BE2C (cell line): ENCODE results near the gene HMGN1.

ENCODE experiments used
- DNase-seq: peaks from one replicate; pipeline ENCODE4 v3.0.0-alpha.2; 2020
- H3K27me3 ChIP-seq: fragments of 250-450 bp; sonication (Bioruptor Pico); 2 replicates; pipeline ENCODE4 v1.5.1; 2020; ENCODE audit warnings: mild to moderate bottlenecking
- H3K36me3 ChIP-seq: fragments of 250-450 bp; sonication (Bioruptor Pico); 2 replicates; pipeline ENCODE4 v1.5.1; 2020; ENCODE audit warnings: mild to moderate bottlenecking
- H3K4me1 ChIP-seq: fragments of 250-450 bp; sonication (Bioruptor Pico); 2 replicates; pipeline ENCODE4 v1.5.1; 2020
- H3K4me3 ChIP-seq: 2 replicates; pipeline ENCODE4 v1.5.1; 2011; ENCODE audit warnings: low read depth, low read length
- H3K9me3 ChIP-seq: fragments of 250-450 bp; sonication (Bioruptor Pico); 2 replicates; pipeline ENCODE4 v1.5.1; 2020
- CTCF ChIP-seq: IDR thresholded peaks from 2 replicates; pipeline ENCODE4 v1.5.1; 2012; ENCODE audit warnings: mild to moderate bottlenecking, low read depth, low read length

The HMGN1 gene

GRCh38 chr21:39363607-39364555 lies 15.0 kb upstream of the HMGN1 start:
- Histone ChIP-seq H3K27me3 (no peaks in the 10 kb centered on the region), H3K4me3 (no peak overlapping the region)
- DNase-seq: no peak

GRCh38 chr21:39362733-39363132 lies 13.8 kb upstream of the HMGN1 start:
- TF ChIP-seq CTCF: no peak
- H3K36me3 ChIP-seq: no peaks in the 10 kb centered on the region
- DNase-seq: no peak
- no peaks in the 10 kb centered on the region for H3K27me3 ChIP-seq
- H3K4me3 ChIP-seq: no peak overlapping the region
- H3K9me3 ChIP-seq: no peaks in the 10 kb centered on the region
- peaks cover 4% of the 10 kb centered on the region for H3K4me1 ChIP-seq

More at GRCh38 chr21:39363607-39364555, 15.0 kb upstream of the HMGN1 start:
- H3K36me3 ChIP-seq: no peaks in the 10 kb centered on the region
- no peak for TF ChIP-seq CTCF
- no peaks in the 10 kb centered on the region for H3K9me3 ChIP-seq
- H3K4me1 ChIP-seq: peaks cover 4% of the 10 kb centered on the region

- no peak for TF ChIP-seq CTCF
Measured at GRCh38 chr21:39359382-39359781, 10.5 kb upstream of the HMGN1 start.

GRCh38 chr21:39353295-39353694 lies 4.4 kb upstream of the HMGN1 start:
- no peaks in the 10 kb centered on the region for H3K9me3 ChIP-seq
- TF ChIP-seq CTCF: no peak
- no peak overlapping the region for H3K4me3 ChIP-seq
- no peaks in the 10 kb centered on the region for H3K4me1 ChIP-seq
- no peaks in the 10 kb centered on the region for H3K27me3 ChIP-seq
- DNase-seq: no peak
- H3K36me3 ChIP-seq: peaks cover 2% of the 10 kb centered on the region; the same call in 1 of the 2 replicates

More at GRCh38 chr21:39359382-39359781, 10.5 kb upstream of the HMGN1 start:
- H3K4me1 ChIP-seq: peaks cover 4% of the 10 kb centered on the region
- H3K27me3 ChIP-seq: no peaks in the 10 kb centered on the region
- no peaks in the 10 kb centered on the region for H3K36me3 ChIP-seq
- H3K4me3 ChIP-seq: no peak overlapping the region
- DNase-seq: no peak
- no peaks in the 10 kb centered on the region for H3K9me3 ChIP-seq

- Histone ChIP-seq H3K4me1 (no peaks in the 10 kb centered on the region; the same call in 1 of the 2 replicates), H3K9me3 (no peaks in the 10 kb centered on the region), H3K4me3 (peak overlapping the region; percentile 70), H3K27me3 (no peaks in the 10 kb centered on the region), H3K36me3 (peaks cover 30% of the 10 kb centered on the region)
- no peak for DNase-seq
- TF ChIP-seq CTCF: no peak
Measured at GRCh38 chr21:39350094-39351005, 1.5 kb upstream of the HMGN1 start.
